ENCODE data around the gene CTNND2.

The CTNND2 gene

GRCh38 chr5:11760934-11761603 is 143.2 kb downstream of the CTNND2 start:
- no peak for DNase-seq

- no peak for DNase-seq
Measured at GRCh38 chr5:11758321-11758720, 145.9 kb downstream of the CTNND2 start.

GRCh38 chr5:11757661-11758060 is 146.6 kb downstream of the CTNND2 start:
- no peak for DNase-seq

GRCh38 chr5:11737010-11737409 is 167.2 kb downstream of the CTNND2 start:
- DNase-seq = no peak

- no peak for DNase-seq
Measured at GRCh38 chr5:11734369-11734768, 169.9 kb downstream of the CTNND2 start.

GRCh38 chr5:11733840-11734192 is 170.4 kb downstream of the CTNND2 start:
- no peak for DNase-seq

- no peak for DNase-seq
Measured at GRCh38 chr5:11733185-11733839, 170.9 kb downstream of the CTNND2 start.

GRCh38 chr5:11724940-11725339 is 179.3 kb downstream of the CTNND2 start:
- no peak for DNase-seq

GRCh38 chr5:11719888-11720481 is 184.3 kb downstream of the CTNND2 start:
- DNase-seq = peak in 1 of 2 experiments; percentile 73

- no peak for DNase-seq
Measured at GRCh38 chr5:11715461-11716196, 188.6 kb downstream of the CTNND2 start.

GRCh38 chr5:11711932-11712331 is 192.3 kb downstream of the CTNND2 start:
- no peak for DNase-seq

- DNase-seq = no peak
Measured at GRCh38 chr5:11709021-11709420, 195.2 kb downstream of the CTNND2 start.

GRCh38 chr5:11704916-11705315 is 199.3 kb downstream of the CTNND2 start:
- DNase-seq = peak in 1 of 2 experiments; percentile 63

GRCh38 chr5:11700391-11700790 is 203.9 kb downstream of the CTNND2 start:
- DNase-seq = no peak

- no peak for DNase-seq
Measured at GRCh38 chr5:11692636-11693035, 211.6 kb downstream of the CTNND2 start.

GRCh38 chr5:11687498-11687897 is 216.7 kb downstream of the CTNND2 start:
- DNase-seq = no peak

- no peak for DNase-seq
Measured at GRCh38 chr5:11684607-11685006, 219.6 kb downstream of the CTNND2 start.

GRCh38 chr5:11683666-11684065 is 220.6 kb downstream of the CTNND2 start:
- DNase-seq = peak; percentile 39 to 44

- DNase-seq = no peak
Measured at GRCh38 chr5:11681796-11682195, 222.4 kb downstream of the CTNND2 start.

GRCh38 chr5:11679676-11680075 is 224.6 kb downstream of the CTNND2 start:
- DNase-seq = no peak

- DNase-seq = no peak
Measured at GRCh38 chr5:11675184-11675583, 229.1 kb downstream of the CTNND2 start.

- no peak for DNase-seq
Measured at GRCh38 chr5:11672385-11673085, 231.7 kb downstream of the CTNND2 start.

- DNase-seq = no peak
Measured at GRCh38 chr5:11658376-11658775, 245.9 kb downstream of the CTNND2 start.

Data from NCI-H446 (cell line).